ENCODE data around the gene WWOX. TPM values are rescaled to one million over a fixed set of nuclear protein-coding genes. Genes with fewer than 3 reads are reported as not detected.

Gene WWOX
- total RNA-seq, 1 donor from 2014 or later = 7.3 TPM

DNA sequence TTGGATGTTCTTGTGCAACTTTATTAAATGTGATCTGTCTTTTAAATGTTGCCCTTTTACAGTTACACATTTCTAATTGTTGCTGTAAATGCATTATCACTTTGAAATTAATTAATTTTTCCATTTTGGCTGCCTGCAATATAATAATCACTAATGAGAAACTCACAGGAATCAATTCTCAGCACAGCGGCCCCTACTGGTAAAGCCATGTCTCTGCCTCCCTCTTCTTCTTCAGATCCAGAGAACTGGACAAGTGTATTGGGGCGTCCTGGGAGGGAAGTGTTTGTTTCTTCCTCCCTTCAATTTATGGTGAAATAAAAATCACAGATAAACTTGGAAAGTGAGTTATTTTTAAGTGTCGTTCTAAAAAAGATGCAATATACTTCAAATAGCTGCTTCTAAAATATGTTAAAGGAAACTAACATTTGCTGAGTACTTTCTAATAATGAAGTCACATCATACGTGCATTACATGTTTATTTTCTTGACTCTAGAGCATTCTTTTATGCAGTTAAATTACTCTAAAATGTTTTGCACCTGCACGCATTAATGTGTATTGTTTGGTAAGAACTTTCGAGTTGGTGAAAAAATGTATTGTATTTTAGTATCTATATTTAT is 338.0 kb downstream of the WWOX start:
- DNase-seq (ENCODE audit: low read depth) = no peak
- H4K20me1 ChIP-seq (ENCODE audit: insufficient read depth, low read length) = no peaks in the 10 kb centered on the region
- FAIRE-seq = no peak
- no peaks in the 10 kb centered on the region for H3K9me3 ChIP-seq (ENCODE audit: insufficient read depth, low read depth, low read length)
- Mint-ChIP-seq H3K27me3 (ENCODE audit: low read depth, unreplicated experiment) (no peaks in the 10 kb centered on the region), H3K36me3 (ENCODE audit: low read depth, unreplicated experiment) (no peaks in the 10 kb centered on the region), H3K27ac (ENCODE audit: unreplicated experiment) (no peak overlapping the region), H3K4me3 (ENCODE audit: unreplicated experiment) (no peak overlapping the region), H3K4me1 (ENCODE audit: low read depth, unreplicated experiment) (peaks cover 5% of the 10 kb centered on the region), H3K9me3 (ENCODE audit: unreplicated experiment) (no peaks in the 10 kb centered on the region)
- H3K4me2 ChIP-seq (ENCODE audit: low read length) = no peak overlapping the region
- no peaks in the 10 kb centered on the region for H3K27me3 ChIP-seq (ENCODE audit: insufficient read depth, low read length)
- no peak overlapping the region for H3K4me3 ChIP-seq (ENCODE audit: insufficient read depth, low read depth, low read length)
- H3K27ac ChIP-seq (ENCODE audit: low read depth, low read length) = no peak overlapping the region
- H2AFZ ChIP-seq (ENCODE audit: low read depth, low read length) = no peak overlapping the region
- H3K79me2 ChIP-seq (ENCODE audit: insufficient read depth, low read length) = no peaks in the 10 kb centered on the region
- H3K36me3 ChIP-seq (ENCODE audit: insufficient read depth, low read length) = no peaks in the 10 kb centered on the region
- H3K4me1 ChIP-seq (ENCODE audit: insufficient read depth, low read length) = no peaks in the 10 kb centered on the region
- no peak overlapping the region for H3K9ac ChIP-seq (ENCODE audit: low read length)
- TF ChIP-seq, protein P1, sequence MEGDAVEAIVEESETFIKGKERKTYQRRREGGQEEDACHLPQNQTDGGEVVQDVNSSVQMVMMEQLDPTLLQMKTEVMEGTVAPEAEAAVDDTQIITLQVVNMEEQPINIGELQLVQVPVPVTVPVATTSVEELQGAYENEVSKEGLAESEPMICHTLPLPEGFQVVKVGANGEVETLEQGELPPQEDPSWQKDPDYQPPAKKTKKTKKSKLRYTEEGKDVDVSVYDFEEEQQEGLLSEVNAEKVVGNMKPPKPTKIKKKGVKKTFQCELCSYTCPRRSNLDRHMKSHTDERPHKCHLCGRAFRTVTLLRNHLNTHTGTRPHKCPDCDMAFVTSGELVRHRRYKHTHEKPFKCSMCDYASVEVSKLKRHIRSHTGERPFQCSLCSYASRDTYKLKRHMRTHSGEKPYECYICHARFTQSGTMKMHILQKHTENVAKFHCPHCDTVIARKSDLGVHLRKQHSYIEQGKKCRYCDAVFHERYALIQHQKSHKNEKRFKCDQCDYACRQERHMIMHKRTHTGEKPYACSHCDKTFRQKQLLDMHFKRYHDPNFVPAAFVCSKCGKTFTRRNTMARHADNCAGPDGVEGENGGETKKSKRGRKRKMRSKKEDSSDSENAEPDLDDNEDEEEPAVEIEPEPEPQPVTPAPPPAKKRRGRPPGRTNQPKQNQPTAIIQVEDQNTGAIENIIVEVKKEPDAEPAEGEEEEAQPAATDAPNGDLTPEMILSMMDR (IDR thresholded peaks at IDR 0.05; ENCODE audit: insufficient read depth, low read depth, low read length) = peak; percentile 80
- no peak for TF ChIP-seq EZH2 (IDR thresholded peaks at IDR 0.05; ENCODE audit: insufficient read depth, low read length)

DNA sequence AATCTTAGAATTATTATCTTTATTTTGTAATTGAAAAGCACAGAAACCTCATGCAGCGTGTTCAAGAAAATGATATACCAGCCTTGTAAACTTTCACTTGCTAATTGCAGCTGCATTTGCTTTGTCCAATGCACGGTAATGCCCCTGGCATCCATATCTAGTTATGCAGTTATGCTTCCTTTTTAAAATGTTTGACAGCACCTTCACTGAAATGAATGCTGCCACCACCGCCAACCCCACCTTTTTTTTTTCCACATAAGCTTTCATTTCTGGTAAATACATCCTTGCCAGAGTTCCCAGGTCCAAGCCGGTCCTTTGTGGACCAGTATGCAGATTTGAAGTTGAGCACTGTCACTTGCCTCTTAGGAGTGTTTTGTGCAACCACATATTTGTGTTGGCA is 338.8 kb downstream of the WWOX start:
- FAIRE-seq (no peak), DNase-seq (ENCODE audit: low read depth) (no peak)
- no peaks in the 10 kb centered on the region for H3K9me3 Mint-ChIP-seq (ENCODE audit: unreplicated experiment)
- no peaks in the 10 kb centered on the region for H3K36me3 Mint-ChIP-seq (ENCODE audit: low read depth, unreplicated experiment)
- no peak overlapping the region for H3K9ac ChIP-seq (ENCODE audit: low read length)
- H3K79me2 ChIP-seq (ENCODE audit: insufficient read depth, low read length) = no peaks in the 10 kb centered on the region
- H3K36me3 ChIP-seq (ENCODE audit: insufficient read depth, low read length) = no peaks in the 10 kb centered on the region
- no peaks in the 10 kb centered on the region for H3K4me1 ChIP-seq (ENCODE audit: insufficient read depth, low read length)
- H3K27me3 ChIP-seq (ENCODE audit: insufficient read depth, low read length) = no peaks in the 10 kb centered on the region
- peaks cover 5% of the 10 kb centered on the region for H3K4me1 Mint-ChIP-seq (ENCODE audit: low read depth, unreplicated experiment)
- TF ChIP-seq EZH2 (IDR thresholded peaks at IDR 0.05; ENCODE audit: insufficient read depth, low read length) = no peak
- TF ChIP-seq, protein P1 (IDR thresholded peaks at IDR 0.05; ENCODE audit: insufficient read depth, low read depth, low read length) = no peak
- H3K27me3 Mint-ChIP-seq (ENCODE audit: low read depth, unreplicated experiment) = no peaks in the 10 kb centered on the region
- H3K27ac ChIP-seq (ENCODE audit: low read depth, low read length) = no peak overlapping the region
- H3K4me3 Mint-ChIP-seq (ENCODE audit: unreplicated experiment) = no peak overlapping the region
- no peak overlapping the region for H3K27ac Mint-ChIP-seq (ENCODE audit: unreplicated experiment)
- no peak overlapping the region for H3K4me3 ChIP-seq (ENCODE audit: insufficient read depth, low read depth, low read length)
- H4K20me1 ChIP-seq (ENCODE audit: insufficient read depth, low read length) = no peaks in the 10 kb centered on the region
- no peak overlapping the region for H3K4me2 ChIP-seq (ENCODE audit: low read length)
- H2AFZ ChIP-seq (ENCODE audit: low read depth, low read length) = no peak overlapping the region
- H3K9me3 ChIP-seq (ENCODE audit: insufficient read depth, low read depth, low read length) = no peaks in the 10 kb centered on the region

DNA sequence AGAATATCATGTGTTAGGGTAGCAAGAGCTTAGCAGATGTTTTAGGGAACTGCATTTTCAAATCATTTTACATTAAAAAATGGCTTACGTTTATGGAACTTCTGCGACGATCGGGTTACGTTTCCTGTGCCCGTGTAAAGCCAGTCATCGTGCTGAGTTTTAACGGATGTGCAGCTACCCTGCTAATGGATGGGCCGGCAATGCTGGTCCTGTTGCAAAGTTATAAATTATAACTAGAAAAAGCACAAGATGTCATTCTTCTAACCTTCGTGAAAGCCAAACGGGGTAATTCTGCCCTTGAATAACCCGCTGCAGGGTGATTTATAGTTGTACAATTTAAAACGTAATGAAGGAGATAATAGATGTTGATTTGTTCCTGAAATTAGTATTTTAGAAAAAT is 339.2 kb downstream of the WWOX start:
- Mint-ChIP-seq H3K27me3 (ENCODE audit: low read depth, unreplicated experiment) (no peaks in the 10 kb centered on the region), H3K4me1 (ENCODE audit: low read depth, unreplicated experiment) (peaks cover 5% of the 10 kb centered on the region), H3K9me3 (ENCODE audit: unreplicated experiment) (no peaks in the 10 kb centered on the region), H3K4me3 (ENCODE audit: unreplicated experiment) (no peak overlapping the region), H3K36me3 (ENCODE audit: low read depth, unreplicated experiment) (no peaks in the 10 kb centered on the region), H3K27ac (ENCODE audit: unreplicated experiment) (no peak overlapping the region)
- H2AFZ ChIP-seq (ENCODE audit: low read depth, low read length) = no peak overlapping the region
- no peak overlapping the region for H3K9ac ChIP-seq (ENCODE audit: low read length)
- no peaks in the 10 kb centered on the region for H4K20me1 ChIP-seq (ENCODE audit: insufficient read depth, low read length)
- FAIRE-seq = no peak
- TF ChIP-seq EZH2 (IDR thresholded peaks at IDR 0.05; ENCODE audit: insufficient read depth, low read length) = no peak
- TF ChIP-seq, protein P1 (IDR thresholded peaks at IDR 0.05; ENCODE audit: insufficient read depth, low read depth, low read length) = no peak
- no peak overlapping the region for H3K4me2 ChIP-seq (ENCODE audit: low read length)
- H3K79me2 ChIP-seq (ENCODE audit: insufficient read depth, low read length) = no peaks in the 10 kb centered on the region
- H3K9me3 ChIP-seq (ENCODE audit: insufficient read depth, low read depth, low read length) = no peaks in the 10 kb centered on the region
- H3K27ac ChIP-seq (ENCODE audit: low read depth, low read length) = no peak overlapping the region
- no peaks in the 10 kb centered on the region for H3K4me1 ChIP-seq (ENCODE audit: insufficient read depth, low read length)
- H3K36me3 ChIP-seq (ENCODE audit: insufficient read depth, low read length) = no peaks in the 10 kb centered on the region
- DNase-seq (ENCODE audit: low read depth) = no peak
- no peaks in the 10 kb centered on the region for H3K27me3 ChIP-seq (ENCODE audit: insufficient read depth, low read length)
- no peak overlapping the region for H3K4me3 ChIP-seq (ENCODE audit: insufficient read depth, low read depth, low read length)
